Activated naive CD4-positive, alpha-beta T cell treated with Interleukin-2 at 50 U/mL for 16 hours (primary cell): Measurements from ENCODE around the gene FBXO2.

ENCODE experiments used
- DNase-seq: peaks from one replicate; pipeline ENCODE4 v3.0.0-alpha.2; 2020

The FBXO2 gene

GRCh38 chr1:11681071-11681771 lies 27.0 kb upstream of the FBXO2 start, which contains the start of gene MAD2L2:
TSS of gene MAD2L2 (minus strand) at chr1:11681148. CDS start at chr1:11680601, 547 bp downstream.
- peak; percentile 91 for DNase-seq

GRCh38 chr1:11680270-11681070 lies 26.2 kb upstream of the FBXO2 start:
- no peak for DNase-seq

GRCh38 chr1:11678442-11678841 lies 24.2 kb upstream of the FBXO2 start:
- DNase-seq: no peak

GRCh38 chr1:11676386-11677103 lies 22.3 kb upstream of the FBXO2 start:
- DNase-seq: no peak

- DNase-seq: no peak
These were observed 21.1 kb upstream of the FBXO2 start for GRCh38 chr1:11675325-11675724.

GRCh38 chr1:11674488-11674887 lies 20.3 kb upstream of the FBXO2 start:
- no peak for DNase-seq

GRCh38 chr1:11673089-11673769 lies 19.0 kb upstream of the FBXO2 start:
- DNase-seq: no peak

- DNase-seq: no peak
These were observed 17.5 kb upstream of the FBXO2 start for GRCh38 chr1:11671544-11672286.

- no peak for DNase-seq
These were observed 16.9 kb upstream of the FBXO2 start for GRCh38 chr1:11671205-11671543.

- DNase-seq: no peak
These were observed 16.5 kb upstream of the FBXO2 start for GRCh38 chr1:11670747-11671146.

- no peak for DNase-seq
These were observed 14.3 kb upstream of the FBXO2 start for GRCh38 chr1:11668516-11668915.

- peak; percentile 64 for DNase-seq
These were observed 10.3 kb upstream of the FBXO2 start for GRCh38 chr1:11664336-11665065.

GRCh38 chr1:11661103-11661502 lies 6.9 kb upstream of the FBXO2 start:
- no peak for DNase-seq

- no peak for DNase-seq
These were observed 5.5 kb upstream of the FBXO2 start for GRCh38 chr1:11659748-11660147.

- no peak for DNase-seq
These were observed 4.3 kb upstream of the FBXO2 start for GRCh38 chr1:11658542-11658941.

- DNase-seq: no peak
These were observed 3.4 kb upstream of the FBXO2 start for GRCh38 chr1:11657654-11658053.

GRCh38 chr1:11654939-11655808 lies 945 bp upstream of the FBXO2 start:
- DNase-seq: no peak

- no peak for DNase-seq
These were observed 430 bp downstream of the FBXO2 start for GRCh38 chr1:11653861-11654136.

GRCh38 chr1:11653101-11653860 lies 948 bp downstream of the FBXO2 start:
- no peak for DNase-seq

GRCh38 chr1:11652203-11652780 lies 1.9 kb downstream of the FBXO2 start:
- no peak for DNase-seq
